CD1c-positive myeloid dendritic cell (primary cell): ENCODE data around the gene FAM9C.

Source experiments
- DNase-seq: peaks from one replicate; pipeline ENCODE4 v3.0.0-alpha.2; 2016; ENCODE audit errors: extremely low spot score

FAM9C gene

DNA sequence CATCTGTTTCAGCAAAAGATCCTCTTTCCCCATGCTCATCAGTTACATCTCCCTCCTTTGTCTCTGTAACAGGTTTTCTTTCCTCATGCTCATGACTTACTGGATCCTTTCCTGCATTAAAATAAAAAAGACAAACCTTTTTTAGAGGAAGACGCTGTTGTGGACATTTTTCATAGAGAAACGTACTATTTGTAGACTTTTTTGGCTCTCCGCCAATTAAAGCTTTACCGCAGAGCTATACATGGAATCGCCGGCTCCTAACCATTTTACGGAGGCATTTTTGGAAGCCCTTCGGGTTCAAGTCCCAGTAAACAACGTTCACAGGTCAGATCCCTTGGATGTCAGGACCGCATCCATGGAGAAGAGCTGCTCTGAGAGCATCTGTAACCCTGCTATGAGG, 1.3 kb downstream of the FAM9C start:
- no peak for DNase-seq

DNA sequence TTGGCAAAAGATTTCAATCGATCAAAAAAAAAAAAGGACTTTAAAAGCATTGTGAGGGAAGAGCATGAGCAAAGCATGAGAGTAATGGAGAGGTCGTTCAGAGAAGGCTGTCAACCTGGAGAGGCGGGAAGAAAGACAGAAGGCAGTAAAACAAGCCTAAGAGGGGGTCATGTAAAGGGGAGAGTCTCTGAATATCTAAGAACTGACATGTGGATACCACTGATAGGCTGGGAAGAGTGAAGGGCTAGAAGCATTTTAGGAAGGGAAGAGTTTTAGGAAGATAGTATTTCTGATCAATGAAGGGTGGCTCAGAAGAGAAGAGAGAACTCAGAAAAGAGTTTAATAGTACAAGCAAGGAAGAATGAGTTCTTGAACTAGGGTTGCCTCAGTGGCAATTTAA, 7.5 kb downstream of the FAM9C start:
- DNase-seq = no peak

GRCh38 chrX:13033193-13033592, 11.2 kb downstream of the FAM9C start:
- no peak for DNase-seq

GRCh38 chrX:13029887-13030771, 14.3 kb downstream of the FAM9C start:
- peak; percentile 33 for DNase-seq

- no peak for DNase-seq
Observed at GRCh38 chrX:13029637-13029886, 14.9 kb downstream of the FAM9C start.

DNA sequence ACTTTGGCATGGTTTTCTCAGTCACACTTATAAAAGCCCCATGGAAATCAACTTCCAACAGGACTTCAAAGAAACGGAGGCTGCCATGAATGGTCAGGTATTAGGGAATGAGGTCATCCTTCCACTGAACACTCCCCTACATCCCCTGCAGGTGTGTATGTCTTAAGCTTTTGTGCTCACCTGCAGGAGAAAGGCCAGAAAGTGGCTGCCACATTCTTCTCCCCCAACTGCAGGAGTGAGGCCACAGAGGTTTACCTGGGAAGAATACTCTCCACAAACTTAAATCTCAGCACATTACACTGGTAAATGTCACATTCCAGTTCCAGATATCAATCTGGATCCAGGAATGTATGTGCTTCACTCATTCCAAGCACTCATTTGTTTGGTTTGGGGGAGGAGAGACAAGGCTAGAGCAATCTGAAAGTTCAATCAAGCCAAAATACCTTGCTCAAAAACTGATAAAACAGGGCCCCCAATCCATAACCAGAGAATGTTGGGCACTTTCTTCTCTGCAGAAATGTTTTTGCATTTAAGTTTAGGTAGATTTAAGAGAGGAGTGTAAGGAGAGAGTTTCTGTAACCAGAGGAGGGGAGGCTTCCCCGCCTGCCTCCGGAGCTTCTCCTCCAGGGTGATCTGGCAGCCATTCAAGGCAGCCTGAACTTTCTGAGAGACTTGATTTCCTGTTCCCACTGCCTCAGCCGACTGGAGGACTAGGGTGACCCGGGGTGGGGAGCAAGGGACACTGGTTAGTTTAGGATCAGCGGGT, 15.4 kb downstream of the FAM9C start:
- no peak for DNase-seq

- no peak for DNase-seq
Observed at GRCh38 chrX:13026877-13027652, 17.4 kb downstream of the FAM9C start.

GRCh38 chrX:13024986-13025385, 19.4 kb downstream of the FAM9C start:
- no peak for DNase-seq

DNA sequence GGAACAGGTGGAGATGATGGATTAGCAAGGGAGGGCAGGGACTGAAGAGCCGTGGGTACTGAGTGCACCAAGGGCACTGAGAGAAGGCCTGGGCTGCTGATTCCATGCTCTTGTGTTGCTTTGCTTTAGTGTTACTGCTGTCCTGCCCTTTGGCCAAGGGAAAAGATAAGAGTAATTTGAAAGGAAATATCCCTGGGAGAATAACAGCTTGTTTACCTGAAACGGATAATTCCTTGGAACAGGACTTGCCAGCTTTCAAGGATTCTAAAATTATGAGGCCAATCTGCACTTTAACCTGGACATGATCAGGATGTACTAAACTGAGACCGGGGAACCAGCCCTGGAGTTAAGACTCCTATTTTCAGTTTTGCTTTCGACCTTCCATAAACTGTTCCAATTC, 20.4 kb downstream of the FAM9C start:
- no peak for DNase-seq

DNA sequence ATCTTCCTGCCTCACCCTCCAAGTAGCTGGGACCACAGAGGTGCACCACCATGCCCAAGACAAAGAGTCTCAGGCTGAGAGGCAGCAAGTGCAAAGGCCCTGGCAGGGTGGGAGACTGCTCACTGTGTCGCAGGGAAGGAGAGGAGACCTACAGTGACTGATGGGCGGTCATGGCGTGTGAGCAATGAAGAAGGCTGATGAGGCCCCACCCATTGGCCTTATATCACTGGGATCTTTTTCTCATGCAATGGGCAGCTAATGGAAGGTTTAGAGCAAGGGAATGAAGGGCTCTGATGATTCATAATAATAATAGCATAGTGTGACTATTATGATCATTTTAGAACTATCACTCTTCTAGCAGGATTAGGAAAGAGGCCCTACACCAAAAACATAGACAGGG, 20.9 kb downstream of the FAM9C start:
- DNase-seq = no peak

DNA sequence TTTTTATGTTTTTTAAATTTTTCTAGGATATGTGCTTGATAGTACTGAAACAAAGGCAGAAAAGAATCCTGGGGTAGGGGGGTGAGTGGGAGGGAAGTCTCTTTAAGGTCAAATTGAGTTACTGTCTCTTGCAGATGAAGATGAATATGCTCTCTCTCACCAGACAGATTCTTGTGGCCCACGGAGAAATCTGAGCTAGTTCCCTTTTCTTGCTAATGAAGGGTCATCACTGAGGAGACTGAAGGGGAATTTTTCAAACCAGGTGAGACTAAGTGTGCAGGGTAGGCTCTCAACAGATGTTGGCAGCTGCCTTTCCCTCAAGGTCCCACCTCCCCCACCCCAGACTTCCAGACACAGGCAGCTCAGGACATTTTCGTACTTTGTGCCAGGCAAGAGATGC, 21.5 kb downstream of the FAM9C start:
- peak; percentile 29 for DNase-seq

- DNase-seq = peak; percentile 30
Observed at GRCh38 chrX:13016731-13017130, 27.7 kb downstream of the FAM9C start.

GRCh38 chrX:13015536-13016236, 28.7 kb downstream of the FAM9C start:
- peak; percentile 72 for DNase-seq

DNA sequence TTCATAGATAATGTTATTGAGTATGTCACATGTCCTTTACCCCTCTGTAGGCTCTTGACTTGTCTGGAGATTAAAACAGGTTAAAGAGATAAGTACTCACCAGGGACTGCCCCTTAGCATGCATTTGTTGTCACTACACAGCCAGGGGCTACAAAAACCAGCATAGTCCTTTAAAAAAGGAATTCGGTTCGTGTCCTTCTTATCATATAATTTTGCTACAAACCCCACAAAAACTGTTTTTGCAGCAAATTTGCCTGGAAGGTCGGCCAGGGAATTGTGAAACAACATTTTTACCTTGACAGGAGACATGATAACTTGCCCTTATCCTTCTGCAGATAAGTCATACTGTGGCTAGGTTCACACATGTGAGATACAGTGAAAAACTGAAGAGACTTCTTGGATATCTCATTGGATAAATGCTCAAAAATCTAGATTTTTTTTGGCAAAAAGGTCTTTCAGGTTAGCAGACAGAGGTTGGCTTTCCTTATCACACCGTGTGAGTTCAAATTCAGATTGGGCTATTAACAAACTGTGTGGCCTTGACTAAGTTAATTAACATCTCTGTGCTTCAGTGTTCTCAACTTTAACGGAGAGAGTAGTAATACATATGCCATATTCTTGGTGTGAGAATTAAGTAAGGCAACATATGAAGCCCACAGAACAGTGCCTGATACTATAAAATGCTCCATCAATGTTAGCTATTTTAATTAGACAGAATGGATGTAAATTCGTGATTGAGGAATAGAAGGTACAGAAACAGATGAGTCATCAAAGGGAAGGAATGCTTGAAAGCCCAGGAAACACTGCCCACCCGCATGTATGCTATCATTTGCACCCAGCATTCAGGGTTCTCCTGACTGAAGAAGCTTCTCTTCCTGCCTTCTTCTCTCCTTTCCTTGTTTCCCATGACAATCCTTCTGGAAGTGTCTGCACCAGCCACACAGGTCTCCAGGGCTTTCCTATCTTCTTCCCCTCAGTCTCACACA, 30.0 kb downstream of the FAM9C start:
- no peak for DNase-seq

DNA sequence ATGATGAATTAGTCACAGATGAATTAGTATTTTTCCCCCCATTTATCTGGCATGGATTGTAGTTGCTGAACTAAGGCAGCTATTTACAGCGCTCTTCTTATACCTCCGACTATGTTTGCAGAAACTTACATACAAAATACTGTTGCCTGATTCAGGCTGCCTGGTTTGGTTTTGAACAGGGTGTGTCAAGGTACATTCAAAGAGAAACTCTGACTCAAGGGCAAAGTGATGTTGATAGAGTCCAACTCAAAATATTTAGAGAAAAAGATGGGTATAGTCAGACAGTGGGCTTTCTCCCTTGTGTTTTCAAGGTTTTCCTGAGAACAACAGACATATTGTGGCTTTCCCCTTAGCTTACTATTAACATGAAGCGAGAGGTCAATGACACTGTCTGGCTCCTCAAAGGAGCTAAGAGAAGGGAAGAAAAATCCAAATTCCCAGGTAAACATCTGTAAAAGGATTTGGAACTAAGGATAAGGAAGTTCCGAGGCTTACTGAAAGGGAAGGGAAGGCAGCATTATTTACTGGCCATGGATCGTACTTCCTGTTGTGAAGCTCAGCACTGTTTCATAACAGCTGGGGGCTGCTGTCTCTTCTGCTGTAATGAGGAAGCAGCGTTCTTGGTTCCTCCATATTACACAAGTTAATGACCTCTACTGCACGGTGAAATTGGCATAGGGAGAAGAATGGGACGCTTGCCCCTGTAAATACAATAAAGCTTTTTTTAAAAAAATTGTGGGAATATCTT, 30.9 kb downstream of the FAM9C start:
- peak; percentile 84 for DNase-seq

- DNase-seq = no peak
Observed at GRCh38 chrX:13010546-13010945, 33.9 kb downstream of the FAM9C start.

GRCh38 chrX:13009844-13010243, 34.6 kb downstream of the FAM9C start:
- DNase-seq = no peak

DNA sequence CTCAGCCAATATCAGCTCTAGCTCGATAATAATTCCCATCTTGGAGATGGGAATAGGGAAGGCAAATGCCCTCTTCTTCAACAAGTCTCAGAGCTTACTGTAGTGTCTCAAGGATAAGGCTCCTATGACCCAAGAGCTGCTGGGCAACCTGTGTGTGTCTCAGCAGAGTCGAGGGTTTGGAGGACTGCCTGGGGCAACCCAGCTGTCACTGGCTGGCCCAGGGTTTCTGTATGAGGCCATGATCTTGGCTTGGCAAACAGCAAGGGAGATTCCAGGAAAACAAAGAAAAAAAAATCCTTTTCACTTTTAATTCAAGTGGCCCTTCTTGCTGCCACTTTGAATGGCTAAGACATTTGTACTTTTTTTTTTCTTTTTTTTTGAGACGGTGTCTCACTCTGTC, 35.1 kb downstream of the FAM9C start:
- no peak for DNase-seq

GRCh38 chrX:13008851-13009250, 35.6 kb downstream of the FAM9C start:
- no peak for DNase-seq

DNA sequence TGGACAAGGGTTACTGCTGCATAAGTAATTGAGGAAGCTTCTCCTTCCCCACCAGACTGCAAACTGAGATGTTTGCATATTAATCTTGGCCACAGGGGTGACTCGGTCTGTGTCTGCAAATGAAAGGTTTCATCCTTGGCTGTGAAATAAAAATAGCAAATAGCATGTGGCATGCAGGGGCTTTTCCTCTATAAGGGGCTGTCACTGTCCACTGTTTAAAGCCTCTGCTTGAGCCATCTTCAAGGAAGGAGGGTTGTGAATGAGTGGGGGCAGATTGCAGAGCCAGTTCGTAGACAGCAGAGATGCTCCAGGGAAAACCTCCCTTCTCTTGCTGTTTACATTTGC, 36.3 kb downstream of the FAM9C start:
- no peak for DNase-seq
